CD4-positive, alpha-beta memory T cell (primary cell): ENCODE results near the gene DLEU7. TPM values are rescaled to one million over a fixed set of nuclear protein-coding genes. Genes with fewer than 3 reads are reported as not detected.

Experiments used
- CTCF ChIA-PET: fragments of 350-600 bp; sonication (Branson Sonifier 250); formaldehyde crosslinking; loops from one replicate; lab custom pipeline; 2021; ENCODE audit warnings: inconsistent platforms; ENCODE audit not compliant: partially characterized antibody; lab: Charles Lee
- POLR2A ChIA-PET: fragments of 350-600 bp; sonication (Branson Sonifier 250); formaldehyde crosslinking; loops from one replicate; lab custom pipeline; 2021; ENCODE audit not compliant: partially characterized antibody; lab: Charles Lee
- DNase-seq, 5 donors: peaks; one replicate each; pipeline versions ENCODE4 v3.0.0 to v3.0.0-alpha.2; 2020 to 2022; ENCODE audit warnings: mixed read lengths in 1 of 5
- H3K27ac ChIP-seq: one replicate; pipeline ENCODE4 v1.7.0; 2013; ENCODE audit warnings: low read depth, low read length
- H3K27me3 ChIP-seq: 2 replicates; pipeline ENCODE4 v1.7.0; 2013; ENCODE audit warnings: mild to moderate bottlenecking, low read length, moderate library complexity; ENCODE audit not compliant: insufficient read depth
- H3K36me3 ChIP-seq: 2 replicates; pipeline ENCODE4 v1.7.0; 2013; ENCODE audit warnings: mild to moderate bottlenecking, low read length, moderate library complexity; ENCODE audit not compliant: insufficient read depth
- H3K4me1 ChIP-seq: 2 replicates; pipeline ENCODE4 v1.7.0; 2013; ENCODE audit warnings: mild to moderate bottlenecking, low read length, moderate library complexity; ENCODE audit not compliant: insufficient read depth
- H3K4me3 ChIP-seq, 2 donors: one replicate each; pipeline ENCODE4 v1.7.0; 2013; ENCODE audit warnings: low read length in 2 of 2, mild to moderate bottlenecking in 1 of 2
- H3K9me3 ChIP-seq, 2 donors: one replicate each; pipeline ENCODE4 v1.7.0; 2013; ENCODE audit warnings: low read length in 2 of 2, control low read depth in 1 of 2; ENCODE audit not compliant: control insufficient read depth in 1 of 2
- H3K27ac Mint-ChIP-seq, 7 donors: one replicate each; pipeline ENCODE4 v1.8.0; 2020 to 2021; ENCODE audit warnings: mixed read lengths in 7 of 7, mild to moderate bottlenecking in 6 of 7, inconsistent platforms in 3 of 7, moderate library complexity in 3 of 7
- H3K27me3 Mint-ChIP-seq, 2 donors: one replicate each; pipeline ENCODE4 v1.8.0; 2020 to 2021; ENCODE audit warnings: mixed read lengths in 2 of 2
- H3K36me3 Mint-ChIP-seq, 2 donors: one replicate each; pipeline ENCODE4 v1.8.0; 2020 to 2021; ENCODE audit warnings: mixed read lengths in 2 of 2, inconsistent platforms in 1 of 2, mild to moderate bottlenecking in 1 of 2
- H3K4me1 Mint-ChIP-seq, 4 donors: one replicate each; pipeline ENCODE4 v1.8.0; 2020 to 2021; ENCODE audit warnings: mixed read lengths in 4 of 4, mild to moderate bottlenecking in 1 of 4
- H3K4me3 Mint-ChIP-seq, 8 donors: one replicate each; pipeline ENCODE4 v1.8.0; 2020 to 2021; ENCODE audit warnings: mixed read lengths in 8 of 8, mild to moderate bottlenecking in 7 of 8, moderate library complexity in 6 of 8, inconsistent platforms in 3 of 8
- H3K9me3 Mint-ChIP-seq, 8 donors: one replicate each; pipeline ENCODE4 v1.8.0; 2020 to 2021; ENCODE audit warnings: mixed read lengths in 8 of 8, mild to moderate bottlenecking in 5 of 8, inconsistent platforms in 3 of 8, moderate library complexity in 1 of 8
- intact Hi-C: fragments of 100-400 bp; cut with micrococcal nuclease; formaldehyde crosslinking; loops from one replicate; pipeline ENCODE4 v1.15.1; 2023
- polyA plus RNA-seq, 2 donors: library from polyadenylated mRNA; unstranded; fragments of 300-500 nt; fragmentation: Illumina TruSeq; gene quantifications; one replicate each; pipeline ENCODE4 v1.2.3, GENCODE V29; 2021
- total RNA-seq, 2 experiments: library from RNA; stranded (reverse); gene quantifications; one replicate each; pipeline ENCODE4 v1.2.3, GENCODE V29; 2021

Gene DLEU7
- total and polyA plus RNA-seq, 4 experiments from 2014 or later, result 0.22 TPM; not detected in 3

DNA sequence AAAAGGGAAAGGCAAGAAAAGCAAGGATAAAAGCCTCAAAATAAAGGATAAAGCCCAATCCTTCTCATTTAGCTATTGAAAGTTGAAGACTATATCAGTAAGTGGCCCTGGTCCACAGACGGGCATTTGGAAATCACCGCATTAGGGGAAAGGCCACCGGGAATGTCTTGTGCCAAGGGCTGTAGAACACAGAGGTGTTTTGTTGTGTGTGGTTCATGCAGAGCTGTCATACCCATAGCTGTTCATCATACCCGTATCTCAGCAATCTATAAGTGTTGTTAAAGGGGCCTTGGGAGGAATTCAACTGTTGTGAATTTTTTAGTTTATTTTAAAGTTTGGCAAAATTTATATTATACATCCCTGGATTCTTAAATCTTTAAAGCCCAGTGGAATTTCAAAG, 33.0 kb downstream of the DLEU7 start:
- no peak overlapping the region for H3K4me3 Mint-ChIP-seq
- no peaks in the 10 kb centered on the region for H3K27me3 ChIP-seq
- peaks cover 0 to 6% (median 4%) of the 10 kb centered on the region in 8 donors for H3K9me3 Mint-ChIP-seq
- intact Hi-C loops, result no loop called here
- POLR2A ChIA-PET, result no interaction called here
- H3K4me1 Mint-ChIP-seq, result peaks cover 0 to 3% (median 0%) of the 10 kb centered on the region in 4 donors
- H3K27me3 Mint-ChIP-seq, result no peaks in the 10 kb centered on the region
- H3K27ac ChIP-seq, result no peak overlapping the region
- H3K4me1 ChIP-seq, result no peaks in the 10 kb centered on the region
- no peaks in the 10 kb centered on the region for H3K9me3 ChIP-seq
- H3K4me3 ChIP-seq, result no peak overlapping the region
- H3K36me3 ChIP-seq, result no peaks in the 10 kb centered on the region
- CTCF ChIA-PET, result interaction anchor here (1.7 kb wide), 2 partner anchors 10 to 102 kb away, joined by 12 to 13 read pairs; no protein-coding TSS in a partner anchor
- H3K27ac Mint-ChIP-seq, result no peak overlapping the region
- DNase-seq, result no peak
- H3K36me3 Mint-ChIP-seq, result peaks cover 0 to 10% of the 10 kb centered on the region in 2 donors

GRCh38 chr13:50809133-50810090, 34.1 kb downstream of the DLEU7 start:
- Mint-ChIP-seq H3K9me3 (peaks cover 0 to 10% (median 5%) of the 10 kb centered on the region in 8 donors), H3K4me1 (peaks cover 0 to 3% (median 0%) of the 10 kb centered on the region in 4 donors), H3K36me3 (peaks cover 0 to 10% of the 10 kb centered on the region in 2 donors), H3K27me3 (no peaks in the 10 kb centered on the region), H3K27ac (no peak overlapping the region), H3K4me3 (no peak overlapping the region)
- Histone ChIP-seq H3K9me3 (no peaks in the 10 kb centered on the region), H3K4me1 (no peaks in the 10 kb centered on the region), H3K27me3 (no peaks in the 10 kb centered on the region), H3K36me3 (no peaks in the 10 kb centered on the region), H3K27ac (no peak overlapping the region), H3K4me3 (no peak overlapping the region)
- no peak for DNase-seq
- CTCF ChIA-PET, result interaction anchor here (1.7 kb wide), 2 partner anchors 9 to 103 kb away, joined by 12 to 13 read pairs; no protein-coding TSS in a partner anchor
- intact Hi-C loops, result no loop called here
- POLR2A ChIA-PET, result interaction anchor here (0.6 kb wide), 1 partner anchor 342 kb away, joined by 3 read pairs; no protein-coding TSS in a partner anchor

DNA sequence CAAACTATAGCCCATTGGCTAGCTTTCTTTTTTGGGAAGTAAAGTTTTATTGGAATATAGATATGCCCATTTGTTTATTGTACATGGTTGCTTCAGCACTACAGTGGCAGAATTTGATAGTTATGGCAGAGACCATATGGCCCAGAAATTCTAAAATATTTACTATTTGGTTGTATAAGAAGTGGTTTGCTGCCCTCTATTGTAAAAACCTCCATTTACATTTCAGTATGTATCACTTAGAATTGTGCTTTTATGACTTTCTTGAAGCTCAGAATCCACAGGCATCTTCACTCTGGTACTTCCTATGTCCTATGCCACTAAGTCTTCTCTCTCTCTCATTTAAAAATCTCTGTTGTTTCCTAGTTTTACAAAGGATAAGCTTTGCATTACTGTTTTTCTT, 37.7 kb downstream of the DLEU7 start:
- H3K36me3 ChIP-seq, result no peaks in the 10 kb centered on the region
- H3K9me3 Mint-ChIP-seq, result peaks cover 0 to 10% (median 5%) of the 10 kb centered on the region in 8 donors
- H3K27me3 Mint-ChIP-seq, result no peaks in the 10 kb centered on the region
- peaks cover 6% of the 10 kb centered on the region for H3K4me1 ChIP-seq
- no peaks in the 10 kb centered on the region for H3K27me3 ChIP-seq
- no peak overlapping the region for H3K4me3 Mint-ChIP-seq
- ChIA-PET CTCF (interaction anchor here (0.8 to 2.5 kb wide), 3 partner anchors 106 to 832 kb away, joined by 3 to 9 read pairs (median 9); no protein-coding TSS in a partner anchor), POLR2A (no interaction called here)
- peaks cover 0 to 10% of the 10 kb centered on the region in 2 donors for H3K36me3 Mint-ChIP-seq
- peaks cover 5 to 9% (median 6%) of the 10 kb centered on the region in 4 donors for H3K4me1 Mint-ChIP-seq
- H3K9me3 ChIP-seq, result no peaks in the 10 kb centered on the region
- no peak for DNase-seq
- no peak overlapping the region for H3K27ac Mint-ChIP-seq
- H3K27ac ChIP-seq, result no peak overlapping the region
- no peak overlapping the region for H3K4me3 ChIP-seq
- intact Hi-C loops, result no loop called here

DNA sequence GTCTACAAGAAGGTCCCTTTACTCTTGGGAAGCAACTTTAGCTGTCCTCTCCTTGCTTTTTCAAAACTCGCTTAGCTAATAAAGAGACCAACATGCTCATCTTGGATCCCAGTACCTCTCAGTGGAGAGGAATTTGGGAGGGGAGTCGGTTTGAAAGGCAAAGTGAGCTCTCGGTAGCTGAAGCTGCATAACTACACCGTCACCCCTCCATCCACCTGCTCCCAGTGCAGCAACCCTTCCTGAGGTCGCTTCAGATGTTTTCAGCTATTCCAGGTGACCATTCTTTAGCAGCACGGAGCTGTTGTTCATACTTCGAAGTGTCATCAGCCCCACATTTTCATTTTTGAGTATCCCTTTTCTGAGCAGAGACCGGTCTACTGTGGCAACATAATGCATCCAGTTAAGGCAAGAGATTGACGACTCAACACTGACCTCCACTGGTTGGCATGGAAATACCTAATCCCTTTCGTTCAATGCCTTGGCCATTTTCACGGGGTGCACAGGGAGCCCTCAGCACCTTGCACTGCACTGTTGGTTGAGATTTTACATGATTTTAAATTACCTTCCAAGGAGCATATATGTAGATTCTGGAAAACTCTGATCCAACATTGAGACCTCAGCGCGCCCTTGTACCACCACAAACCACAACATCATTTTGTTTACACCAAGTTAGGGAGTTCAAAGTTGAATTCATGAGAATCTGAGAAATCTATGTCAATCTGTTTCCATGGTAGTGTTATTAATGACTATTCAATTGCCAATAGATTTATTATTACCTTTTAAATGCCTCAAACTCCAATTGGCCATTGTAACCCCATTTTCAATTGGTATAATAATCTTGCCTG, 42.2 kb downstream of the DLEU7 start:
- peaks cover 5 to 9% (median 6%) of the 10 kb centered on the region in 4 donors for H3K4me1 Mint-ChIP-seq
- H3K27ac Mint-ChIP-seq, result peak overlapping the region in 2 of 7 donors; percentile 39 to 53
- peaks cover 0 to 10% (median 5%) of the 10 kb centered on the region in 8 donors for H3K9me3 Mint-ChIP-seq
- DNase-seq, result peak; percentile 61 to 68 (median 62)
- Histone ChIP-seq H3K9me3 (no peaks in the 10 kb centered on the region), H3K4me1 (peaks cover 6% of the 10 kb centered on the region), H3K4me3 (no peak overlapping the region), H3K27ac (no peak overlapping the region), H3K36me3 (no peaks in the 10 kb centered on the region), H3K27me3 (no peaks in the 10 kb centered on the region)
- POLR2A ChIA-PET, result interaction anchor here (0.8 to 1.6 kb wide), 5 partner anchors 91 to 804 kb away, joined by 3 to 8 read pairs (median 4); partner anchors contain the start of genes RNASEH2B and TRIM13
- CTCF ChIA-PET, result interaction anchor here (0.7 to 3.4 kb wide), 33 partner anchors 9 to 892 kb away, joined by 3 to 42 read pairs (median 4); partner anchors contain the start of genes RNASEH2B and TRIM13
- intact Hi-C loops, result loop anchor here (1.0 to 5.0 kb wide), 9 partner anchors 111 to 953 kb away; partner anchors contain the start of gene TRIM13
- peaks cover 0 to 7% of the 10 kb centered on the region in 2 donors for H3K36me3 Mint-ChIP-seq
- H3K4me3 Mint-ChIP-seq, result peak overlapping the region in 1 of 8 donors; percentile 22
- no peaks in the 10 kb centered on the region for H3K27me3 Mint-ChIP-seq

DNA sequence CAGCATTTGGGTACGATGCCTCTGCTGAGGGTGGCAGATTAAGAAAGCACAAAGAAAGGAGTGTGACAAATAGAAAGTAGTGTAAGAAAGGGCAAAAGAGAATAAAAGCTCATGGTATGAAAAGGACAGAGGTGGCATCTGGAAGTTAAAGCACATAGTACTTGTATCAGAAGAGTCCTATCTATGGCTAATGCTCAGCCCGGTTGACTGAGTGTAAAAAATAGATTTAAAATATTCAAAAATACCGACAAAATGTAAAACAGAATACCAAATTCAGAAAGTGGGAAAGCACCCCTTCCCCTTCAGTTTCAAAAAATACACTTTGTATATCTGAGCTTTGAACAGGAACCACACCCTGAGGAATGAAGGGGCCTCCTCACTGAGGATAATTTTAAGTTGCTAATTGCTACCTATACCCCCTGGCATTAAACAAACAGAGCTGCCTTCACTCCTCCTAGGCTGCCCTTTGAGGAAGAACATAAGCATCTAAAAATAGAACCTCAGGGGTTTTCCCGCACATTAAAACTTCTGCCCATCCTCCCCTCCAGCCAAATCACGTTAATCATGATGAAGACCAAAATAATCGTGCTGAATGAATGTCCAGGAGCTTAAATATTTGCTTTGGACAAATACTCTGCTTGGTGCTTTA, 43.3 kb downstream of the DLEU7 start:
- H3K27ac ChIP-seq, result no peak overlapping the region
- Mint-ChIP-seq H3K4me3 (no peak overlapping the region), H3K4me1 (peaks cover 5 to 9% (median 6%) of the 10 kb centered on the region in 4 donors), H3K27me3 (no peaks in the 10 kb centered on the region), H3K9me3 (peaks cover 0 to 3% (median 0%) of the 10 kb centered on the region in 8 donors), H3K27ac (peak overlapping the region in 1 of 7 donors; percentile 30), H3K36me3 (no peaks in the 10 kb centered on the region)
- H3K9me3 ChIP-seq, result no peaks in the 10 kb centered on the region
- no peaks in the 10 kb centered on the region for H3K27me3 ChIP-seq
- H3K4me1 ChIP-seq, result peaks cover 6% of the 10 kb centered on the region
- intact Hi-C loops, result loop anchor here (5.0 kb wide), 2 partner anchors 268 to 483 kb away; no protein-coding TSS in a partner anchor
- ChIA-PET CTCF (interaction anchor here (0.8 to 3.4 kb wide), 23 partner anchors 10 to 891 kb away, joined by 3 to 42 read pairs (median 5); partner anchors contain the start of genes RNASEH2B and TRIM13), POLR2A (interaction anchor here (0.7 to 1.6 kb wide), 5 partner anchors 92 to 1429 kb away, joined by 3 to 8 read pairs (median 4); partner anchors contain the start of gene TRIM13)
- H3K4me3 ChIP-seq, result no peak overlapping the region
- H3K36me3 ChIP-seq, result no peaks in the 10 kb centered on the region
- no peak for DNase-seq

GRCh38 chr13:50798923-50799322, 44.6 kb downstream of the DLEU7 start:
- peaks cover 5 to 9% (median 6%) of the 10 kb centered on the region in 4 donors for H3K4me1 Mint-ChIP-seq
- no peak for DNase-seq
- peak overlapping the region in 1 of 7 donors; percentile 55 for H3K27ac Mint-ChIP-seq
- H3K4me3 Mint-ChIP-seq, result no peak overlapping the region
- no peaks in the 10 kb centered on the region for H3K27me3 ChIP-seq
- no peak overlapping the region for H3K27ac ChIP-seq
- H3K9me3 ChIP-seq, result no peaks in the 10 kb centered on the region
- peaks cover 6% of the 10 kb centered on the region for H3K4me1 ChIP-seq
- no peak overlapping the region for H3K4me3 ChIP-seq
- H3K36me3 Mint-ChIP-seq, result peaks cover 0 to under 1% of the 10 kb centered on the region in 2 donors
- no peaks in the 10 kb centered on the region for H3K36me3 ChIP-seq
- H3K9me3 Mint-ChIP-seq, result no peaks in the 10 kb centered on the region
- CTCF ChIA-PET, result interaction anchor here (1.0 to 3.4 kb wide), 4 partner anchors 113 to 822 kb away, joined by 4 to 42 read pairs (median 18); no protein-coding TSS in a partner anchor
- no peaks in the 10 kb centered on the region for H3K27me3 Mint-ChIP-seq
- POLR2A ChIA-PET, result no interaction called here
- intact Hi-C loops, result no loop called here
